Measurements from ENCODE around the gene HIPK2.

DNA sequence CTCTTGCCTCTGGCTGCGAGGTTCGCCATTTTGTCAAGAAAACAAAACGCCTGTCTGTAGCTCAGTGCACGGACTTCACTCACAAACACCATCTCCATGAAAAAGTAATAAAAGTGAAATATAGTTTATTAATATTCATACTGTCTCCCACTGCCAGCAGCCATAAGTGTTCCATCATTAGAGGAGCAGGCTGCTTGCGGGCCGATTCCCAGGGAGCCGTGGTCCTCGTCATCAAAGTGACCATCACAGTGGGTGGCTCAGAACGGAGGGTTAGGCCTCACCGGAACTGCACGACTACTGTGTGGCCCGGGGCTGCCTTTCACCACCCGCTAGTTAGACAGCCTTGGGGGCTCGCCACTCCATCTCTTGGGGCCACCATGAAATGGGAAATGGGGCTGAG, 82.7 kb downstream of the HIPK2 start:
- TF ChIP-seq, protein P1, sequence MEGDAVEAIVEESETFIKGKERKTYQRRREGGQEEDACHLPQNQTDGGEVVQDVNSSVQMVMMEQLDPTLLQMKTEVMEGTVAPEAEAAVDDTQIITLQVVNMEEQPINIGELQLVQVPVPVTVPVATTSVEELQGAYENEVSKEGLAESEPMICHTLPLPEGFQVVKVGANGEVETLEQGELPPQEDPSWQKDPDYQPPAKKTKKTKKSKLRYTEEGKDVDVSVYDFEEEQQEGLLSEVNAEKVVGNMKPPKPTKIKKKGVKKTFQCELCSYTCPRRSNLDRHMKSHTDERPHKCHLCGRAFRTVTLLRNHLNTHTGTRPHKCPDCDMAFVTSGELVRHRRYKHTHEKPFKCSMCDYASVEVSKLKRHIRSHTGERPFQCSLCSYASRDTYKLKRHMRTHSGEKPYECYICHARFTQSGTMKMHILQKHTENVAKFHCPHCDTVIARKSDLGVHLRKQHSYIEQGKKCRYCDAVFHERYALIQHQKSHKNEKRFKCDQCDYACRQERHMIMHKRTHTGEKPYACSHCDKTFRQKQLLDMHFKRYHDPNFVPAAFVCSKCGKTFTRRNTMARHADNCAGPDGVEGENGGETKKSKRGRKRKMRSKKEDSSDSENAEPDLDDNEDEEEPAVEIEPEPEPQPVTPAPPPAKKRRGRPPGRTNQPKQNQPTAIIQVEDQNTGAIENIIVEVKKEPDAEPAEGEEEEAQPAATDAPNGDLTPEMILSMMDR (IDR thresholded peaks at IDR 0.05; ENCODE audit: borderline replicate concordance, extremely low read depth, low read length, poor library complexity, severe bottlenecking): no peak
- TF ChIP-seq EZH2 (IDR thresholded peaks at IDR 0.05; ENCODE audit: borderline replicate concordance, low read depth, low read length, severe bottlenecking): no peak

Data from DND-41 (cell line).